Neural cell (in vitro differentiated cells): Measurements from ENCODE around the gene ZNF727. TPM values are rescaled to one million over a fixed set of nuclear protein-coding genes. Genes with fewer than 3 reads are reported as not detected.
"Not testable (repeated sequence)": the region's sequence is repeated elsewhere in the genome, so short reads cannot be mapped to it uniquely, and the experiment has no call there.

Source experiments
- H2AFZ ChIP-seq: fragments of 200-600, 300-800 bp; sonication (generic), shearing (Covaris generic); 2 replicates; pipeline ENCODE4 v1.6.0; 2014; ENCODE audit warnings: low read depth, mild to moderate bottlenecking, antibody characterized with exemption, low read length, moderate library complexity
- H3F3A ChIP-seq: fragments of 200-600 bp; shearing (Covaris generic); 2 replicates; pipeline ENCODE4 v1.6.1; 2016; ENCODE audit warnings: mild to moderate bottlenecking, moderate library complexity, mixed read lengths, antibody characterized with exemption, low read length; ENCODE audit not compliant: insufficient read depth, poor library complexity, severe bottlenecking
- H3K27ac ChIP-seq: fragments of 200-600, 300-800 bp; sonication (generic), shearing (Covaris generic); 2 replicates; pipeline ENCODE4 v1.5.1; 2014; ENCODE audit warnings: mild to moderate bottlenecking, low read length, moderate library complexity
- H3K27me3 ChIP-seq: fragments of 300-800, 200-600 bp; sonication (generic), shearing (Covaris generic); 2 replicates; pipeline ENCODE4 v1.6.0; 2014; ENCODE audit warnings: mild to moderate bottlenecking, low read depth, low read length, moderate library complexity; ENCODE audit not compliant: insufficient read depth
- H3K36me3 ChIP-seq: fragments of 300-800, 200-600 bp; sonication (generic), shearing (Covaris generic); 2 replicates; pipeline ENCODE4 v1.5.1; 2014; ENCODE audit warnings: mild to moderate bottlenecking, antibody characterized with exemption, low read length, moderate library complexity; ENCODE audit not compliant: insufficient read depth
- H3K4me2 ChIP-seq: fragments of 300-800, 200-600 bp; sonication (generic), shearing (Covaris generic); 2 replicates; pipeline ENCODE4 v1.6.0; 2014; ENCODE audit warnings: mild to moderate bottlenecking, low read length
- H3K4me3 ChIP-seq: fragments of 300-800, 200-600 bp; sonication (generic), shearing (Covaris generic); 2 replicates; pipeline ENCODE4 v1.5.1; 2014; ENCODE audit warnings: mild to moderate bottlenecking, low read length, moderate library complexity
- H3K79me2 ChIP-seq: fragments of 200-600 bp; shearing (Covaris generic); replicated peaks from 2 replicates; pipeline ENCODE4 v1.6.0; 2014; ENCODE audit warnings: mild to moderate bottlenecking, low read length, moderate library complexity; ENCODE audit not compliant: insufficient read depth
- H3K9ac ChIP-seq: fragments of 300-800, 200-600 bp; sonication (generic), shearing (Covaris generic); 2 replicates; pipeline ENCODE4 v1.6.1; 2016; ENCODE audit warnings: mild to moderate bottlenecking, low read length, mixed read lengths
- H3K9me2 ChIP-seq: fragments of 200-600 bp; shearing (Covaris generic); 2 replicates; pipeline ENCODE4 v1.6.1; 2016; ENCODE audit warnings: mild to moderate bottlenecking, low read length, mixed read lengths; ENCODE audit not compliant: insufficient read depth
- H3K9me3 ChIP-seq: fragments of 200-600, 300-800 bp; sonication (generic), shearing (Covaris generic); 2 replicates; pipeline ENCODE4 v1.6.1; 2016; ENCODE audit warnings: mild to moderate bottlenecking, mixed run types, low read length, moderate library complexity, mixed read lengths
- H4K20me1 ChIP-seq: fragments of 200-600 bp; shearing (Covaris generic); 2 replicates; pipeline ENCODE4 v1.6.1; 2016; ENCODE audit warnings: mild to moderate bottlenecking, mixed run types; ENCODE audit not compliant: insufficient read depth
- EP300 ChIP-seq: fragments of 450-650 bp; conservative IDR thresholded peaks from 2 replicates; pipeline ENCODE4 v1.6.1; 2014; ENCODE audit warnings: antibody characterized with exemption, mild to moderate bottlenecking, moderate library complexity; ENCODE audit not compliant: poor library complexity, severe bottlenecking
- EZH2 ChIP-seq: fragments of 200-600, 300-800 bp; shearing (Covaris generic), sonication (generic); IDR thresholded peaks from 2 replicates; pipeline ENCODE4 v1.6.1; 2014; ENCODE audit warnings: antibody characterized with exemption, low read length, borderline replicate concordance, mild to moderate bottlenecking; ENCODE audit not compliant: insufficient read depth, poor library complexity, severe bottlenecking
- MXI1 ChIP-seq: fragments of 450-650 bp; conservative IDR thresholded peaks from 2 replicates; pipeline ENCODE4 v1.6.1; 2014; ENCODE audit warnings: antibody characterized with exemption, mild to moderate bottlenecking; ENCODE audit not compliant: poor library complexity, severe bottlenecking
- POLR2AphosphoS5 ChIP-seq: IDR thresholded peaks from 2 replicates; pipeline ENCODE4 v1.6.1; 2012
- RAD21 ChIP-seq: fragments of 450-650 bp; conservative IDR thresholded peaks from 2 replicates; pipeline ENCODE4 v1.6.1; 2014; ENCODE audit warnings: antibody characterized with exemption, mild to moderate bottlenecking, moderate library complexity
- REST ChIP-seq: IDR thresholded peaks from 2 replicates; pipeline ENCODE4 v1.6.1; 2012; ENCODE audit warnings: borderline replicate concordance
- SMC3 ChIP-seq: fragments of 450-650 bp; conservative IDR thresholded peaks from 2 replicates; pipeline ENCODE4 v1.6.1; 2014; ENCODE audit warnings: antibody characterized with exemption, mild to moderate bottlenecking, moderate library complexity; ENCODE audit not compliant: poor library complexity
- TAF1 ChIP-seq: IDR thresholded peaks from 2 replicates; pipeline ENCODE4 v1.6.1; 2012; ENCODE audit warnings: low read depth
- polyA plus RNA-seq: library from polyadenylated mRNA; depleted of rRNA; stranded (reverse); fragments of >200 nt; gene quantifications from 2 replicates; pipeline ENCODE4 v1.2.3, GENCODE V29; 2014
- TF ChIP-seq, protein P1 (sequence below): fragments of 450-650 bp; IDR thresholded peaks from 2 replicates; pipeline ENCODE4 v1.5.1; 2014; ENCODE audit warnings: antibody characterized with exemption, mild to moderate bottlenecking, moderate library complexity; ENCODE audit not compliant: poor library complexity, severe bottlenecking

The ZNF727 gene
- polyA plus RNA-seq, 1 donor from 2014 or later: not detected

GRCh38 chr7:64046041-64046389 lies 781 bp downstream of the ZNF727 start:
- Histone ChIP-seq H3K27me3 (no peaks in the 10 kb centered on the region), H2AFZ (no peak overlapping the region), H3K9me3 (no peaks in the 10 kb centered on the region), H3K4me3 (no peak overlapping the region), H3K9me2 (no peaks in the 10 kb centered on the region), H3K79me2 (no peaks in the 10 kb centered on the region), H3F3A (no peaks in the 10 kb centered on the region), H3K27ac (no peak overlapping the region), H3K9ac (no peak overlapping the region), H3K36me3 (no peaks in the 10 kb centered on the region), H3K4me2 (no peak overlapping the region), H4K20me1 (no peaks in the 10 kb centered on the region)
- TF ChIP-seq, protein P1, sequence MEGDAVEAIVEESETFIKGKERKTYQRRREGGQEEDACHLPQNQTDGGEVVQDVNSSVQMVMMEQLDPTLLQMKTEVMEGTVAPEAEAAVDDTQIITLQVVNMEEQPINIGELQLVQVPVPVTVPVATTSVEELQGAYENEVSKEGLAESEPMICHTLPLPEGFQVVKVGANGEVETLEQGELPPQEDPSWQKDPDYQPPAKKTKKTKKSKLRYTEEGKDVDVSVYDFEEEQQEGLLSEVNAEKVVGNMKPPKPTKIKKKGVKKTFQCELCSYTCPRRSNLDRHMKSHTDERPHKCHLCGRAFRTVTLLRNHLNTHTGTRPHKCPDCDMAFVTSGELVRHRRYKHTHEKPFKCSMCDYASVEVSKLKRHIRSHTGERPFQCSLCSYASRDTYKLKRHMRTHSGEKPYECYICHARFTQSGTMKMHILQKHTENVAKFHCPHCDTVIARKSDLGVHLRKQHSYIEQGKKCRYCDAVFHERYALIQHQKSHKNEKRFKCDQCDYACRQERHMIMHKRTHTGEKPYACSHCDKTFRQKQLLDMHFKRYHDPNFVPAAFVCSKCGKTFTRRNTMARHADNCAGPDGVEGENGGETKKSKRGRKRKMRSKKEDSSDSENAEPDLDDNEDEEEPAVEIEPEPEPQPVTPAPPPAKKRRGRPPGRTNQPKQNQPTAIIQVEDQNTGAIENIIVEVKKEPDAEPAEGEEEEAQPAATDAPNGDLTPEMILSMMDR: no peak
- no peak for TF ChIP-seq EZH2
- TF ChIP-seq SMC3: no peak
- no peak for TF ChIP-seq TAF1
- no peak for TF ChIP-seq EP300

DNA sequence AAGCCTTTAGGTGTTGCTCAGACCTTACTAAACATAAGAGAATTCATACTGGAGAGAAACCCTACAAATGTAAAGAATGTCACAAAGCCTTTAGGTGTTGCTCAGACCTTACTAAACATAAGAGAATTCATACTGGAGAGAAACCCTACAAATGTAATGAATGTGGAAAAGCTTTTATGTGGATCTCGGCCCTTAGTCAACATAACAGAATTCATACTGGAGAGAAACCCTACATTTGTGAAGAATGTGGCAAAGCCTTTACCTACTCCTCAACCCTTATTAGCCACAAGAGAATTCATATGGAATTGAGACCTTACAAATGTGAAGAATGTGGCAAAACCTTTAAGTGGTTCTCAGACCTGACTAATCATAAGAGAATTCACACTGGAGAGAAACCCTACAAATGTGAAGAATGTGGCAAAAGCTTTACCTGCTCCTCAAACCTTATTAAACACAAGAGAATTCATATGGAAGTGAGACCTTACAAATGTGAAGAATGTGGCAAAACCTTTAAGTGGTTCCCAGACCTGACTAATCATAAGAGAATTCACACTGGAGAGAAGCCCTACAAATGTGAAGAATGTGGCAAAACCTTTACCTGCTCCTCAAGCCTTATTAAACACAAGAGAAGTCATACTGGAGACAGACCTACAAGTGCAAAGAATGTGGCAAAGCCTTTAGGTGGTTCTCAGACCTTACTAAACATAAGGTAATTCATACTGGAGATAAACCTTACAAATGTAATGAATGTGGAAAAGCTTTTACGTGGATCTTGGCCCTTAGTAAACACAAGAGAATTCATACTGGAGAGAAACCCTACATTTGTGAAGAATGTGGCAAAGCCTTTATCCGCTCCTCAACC lies 32.8 kb downstream of the ZNF727 start:
- not testable (repeated sequence) for H3K4me3 ChIP-seq, H2AFZ ChIP-seq, H3K36me3 ChIP-seq, H3K27ac ChIP-seq, H3K4me2 ChIP-seq, H3K79me2 ChIP-seq, H4K20me1 ChIP-seq, H3K9me2 ChIP-seq, H3F3A ChIP-seq, H3K9ac ChIP-seq, H3K27me3 ChIP-seq
- peaks cover 15% of the 10 kb centered on the region for H3K9me3 ChIP-seq

DNA sequence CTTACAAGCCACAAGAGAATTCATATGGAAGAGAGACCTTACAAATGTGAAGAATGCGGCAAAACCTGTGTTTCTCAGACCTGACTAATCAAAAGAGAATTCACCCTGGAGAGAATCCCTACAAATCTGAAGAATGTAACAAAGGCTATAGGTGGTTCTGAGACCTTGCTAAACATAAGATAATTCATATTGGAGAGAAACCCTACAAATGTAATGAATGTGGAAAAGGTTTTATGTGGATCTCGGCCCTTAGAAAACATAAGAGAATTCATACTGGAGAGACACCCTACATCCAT lies 33.4 kb downstream of the ZNF727 start:
- Histone ChIP-seq H3K4me3 (no peak overlapping the region), H3K27ac (no peak overlapping the region), H3K27me3 (no peaks in the 10 kb centered on the region), H3K9me2 (no peaks in the 10 kb centered on the region), H3K9me3 (peaks cover 15% of the 10 kb centered on the region), H3K9ac (no peak overlapping the region), H3F3A (no peaks in the 10 kb centered on the region), H4K20me1 (no peaks in the 10 kb centered on the region), H3K79me2 (no peaks in the 10 kb centered on the region), H2AFZ (no peak overlapping the region), H3K4me2 (no peak overlapping the region), H3K36me3 (no peaks in the 10 kb centered on the region)
- no peak for TF ChIP-seq RAD21
- TF ChIP-seq MXI1: no peak
- TF ChIP-seq EP300: no peak

DNA sequence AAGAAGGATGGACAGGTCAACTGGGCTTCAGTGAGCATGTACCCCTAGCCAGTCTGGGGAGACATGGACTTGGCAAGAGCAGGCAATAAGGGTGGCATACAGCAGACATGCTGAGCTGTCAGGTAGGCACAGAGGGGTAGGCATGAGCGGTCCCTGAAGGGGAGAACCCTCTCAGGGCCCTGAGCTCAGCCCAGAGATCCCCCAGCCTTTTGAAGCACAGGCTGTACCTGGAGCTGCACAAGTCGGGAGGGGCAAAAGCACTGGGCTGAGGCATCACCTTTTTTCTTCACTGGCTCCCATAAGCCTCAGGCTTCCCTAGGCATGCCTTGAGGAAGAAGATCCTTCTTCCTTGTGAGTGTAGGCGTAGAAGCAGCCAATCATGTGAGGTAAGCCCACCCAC lies 42.3 kb downstream of the ZNF727 start:
- no peak overlapping the region for H3K4me3 ChIP-seq

More for the DNA sequence above, 42.3 kb downstream of the ZNF727 start:
- no peaks in the 10 kb centered on the region for H3K79me2 ChIP-seq
- no peak overlapping the region for H3K27ac ChIP-seq
- H3F3A ChIP-seq: no peaks in the 10 kb centered on the region
- H3K9me2 ChIP-seq: no peaks in the 10 kb centered on the region
- H3K36me3 ChIP-seq: no peaks in the 10 kb centered on the region
- no peak overlapping the region for H3K9ac ChIP-seq
- H3K9me3 ChIP-seq: no peaks in the 10 kb centered on the region
- no peak for TF ChIP-seq EP300
- TF ChIP-seq EZH2: no peak
- no peak for TF ChIP-seq REST
- no peak for TF ChIP-seq SMC3
- TF ChIP-seq TAF1: no peak
- no peak for TF ChIP-seq RAD21
- TF ChIP-seq MXI1: no peak
- no peak for TF ChIP-seq POLR2AphosphoS5
- TF ChIP-seq, protein P1: no peak
- no peak overlapping the region for H2AFZ ChIP-seq
- no peaks in the 10 kb centered on the region for H3K27me3 ChIP-seq
- H4K20me1 ChIP-seq: no peaks in the 10 kb centered on the region
- no peak overlapping the region for H3K4me2 ChIP-seq
